GM19455 (cell line): ENCODE measurements around the gene FAM20A.

Experiments
- ATAC-seq: cut with Tn5 transposase; IDR thresholded peaks from one replicate; pipeline ENCODE4 v1.9.1; 2021; ENCODE audit not compliant: unreplicated experiment

The FAM20A gene

GRCh38 chr17:68600931-68601564 lies at the start of gene FAM20A:
Gene FAM20A, minus strand, starts transcription at chr17:68601367. Its CDS starts 701 bp downstream, at chr17:68600666.
- ATAC-seq, result no peak

- ATAC-seq, result no peak
Measured at GRCh38 chr17:68649324-68649723, 48.2 kb upstream of the FAM20A start.

GRCh38 chr17:68646626-68647526 lies 45.7 kb upstream of the FAM20A start:
- no peak for ATAC-seq

- no peak for ATAC-seq
Measured at GRCh38 chr17:68642118-68642412, 40.9 kb upstream of the FAM20A start.

DNA sequence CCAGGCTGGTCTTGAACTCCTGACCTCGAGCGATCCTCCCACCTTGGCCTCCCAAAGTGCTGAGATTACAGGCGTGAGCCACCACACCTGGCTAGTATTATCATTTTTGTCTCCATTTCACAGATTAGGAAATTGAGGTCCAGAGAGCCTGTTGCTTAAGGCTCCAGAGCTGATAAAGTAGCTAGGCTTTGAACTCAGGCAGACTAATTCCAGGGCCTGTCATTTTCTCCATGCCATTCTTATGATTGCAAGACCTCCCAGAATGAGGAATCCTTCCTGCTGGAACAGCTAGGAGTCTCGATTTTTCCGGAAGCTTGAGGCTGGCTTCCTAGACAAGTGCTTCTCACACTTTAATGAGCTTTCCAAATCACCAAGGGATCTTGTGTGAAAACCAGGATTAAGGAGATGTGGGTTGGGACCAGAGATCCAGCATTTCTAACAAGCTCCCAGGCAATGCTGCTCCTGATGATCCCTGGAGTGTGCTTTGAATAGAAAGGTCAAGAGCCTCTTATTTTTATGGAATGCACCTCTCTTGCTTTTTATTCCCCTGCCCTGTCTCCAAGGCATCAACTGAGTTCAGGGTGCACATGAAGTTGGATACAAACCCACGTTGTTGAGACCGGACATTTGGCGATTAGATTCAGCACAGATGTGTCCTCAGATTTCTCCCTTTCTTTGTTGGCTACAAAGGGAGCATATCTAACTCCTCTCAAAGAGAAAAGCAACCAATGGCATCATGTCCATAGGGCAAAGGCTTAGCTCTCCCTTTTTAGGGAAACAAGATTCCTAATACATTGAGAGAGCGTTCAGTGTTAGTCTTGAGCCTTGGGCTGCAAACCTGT lies 40.3 kb upstream of the FAM20A start:
- ATAC-seq, result no peak

GRCh38 chr17:68640242-68640989 lies 39.2 kb upstream of the FAM20A start:
- no peak for ATAC-seq

DNA sequence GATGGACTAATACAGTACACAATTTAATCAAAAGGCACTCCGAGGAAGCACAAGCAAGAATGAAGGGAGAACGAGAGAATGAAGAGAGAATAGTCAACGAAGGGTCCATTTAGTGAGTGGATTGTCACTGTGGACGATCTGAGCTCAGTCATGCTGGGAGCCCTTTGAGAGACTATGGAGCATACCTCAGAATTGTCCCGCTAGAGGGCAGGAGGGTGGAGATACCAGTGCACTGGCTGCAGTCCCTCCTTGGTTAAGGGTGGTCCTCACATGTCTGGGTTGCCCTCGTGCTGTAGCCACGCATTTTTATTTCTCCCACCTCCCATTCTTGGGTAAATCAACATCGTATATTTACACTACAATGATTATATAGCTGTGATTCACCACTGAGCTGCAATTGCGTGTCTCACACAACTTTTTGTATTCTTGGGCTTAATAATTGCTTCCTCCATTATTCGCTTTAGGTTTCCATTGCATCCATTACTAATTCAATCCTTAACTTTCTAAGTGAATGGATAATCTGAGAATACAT lies 33.2 kb upstream of the FAM20A start:
- no peak for ATAC-seq

DNA sequence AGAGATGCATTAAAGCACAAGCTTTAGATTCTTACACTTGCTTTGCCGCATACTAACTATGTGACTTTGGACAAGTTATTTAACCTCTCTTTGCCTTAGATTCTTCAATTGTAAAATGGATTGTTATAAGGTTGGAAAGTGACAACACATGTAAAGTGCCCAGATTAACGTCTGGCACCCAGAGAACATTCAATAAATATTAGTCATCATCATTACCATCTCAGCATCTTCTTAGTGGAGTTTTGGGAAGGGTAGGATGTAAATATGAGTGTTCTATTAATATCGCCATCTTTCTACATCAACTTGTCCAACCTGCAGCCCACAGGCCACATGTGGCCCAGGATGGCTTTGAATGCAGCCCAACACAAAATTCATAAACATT lies 27.4 kb upstream of the FAM20A start:
- no peak for ATAC-seq

- no peak for ATAC-seq
Measured at GRCh38 chr17:68627956-68628575, 26.9 kb upstream of the FAM20A start.

- ATAC-seq, result no peak
Measured at GRCh38 chr17:68624381-68624780, 23.2 kb upstream of the FAM20A start.

GRCh38 chr17:68623811-68624210 lies 22.6 kb upstream of the FAM20A start:
- ATAC-seq, result no peak

DNA sequence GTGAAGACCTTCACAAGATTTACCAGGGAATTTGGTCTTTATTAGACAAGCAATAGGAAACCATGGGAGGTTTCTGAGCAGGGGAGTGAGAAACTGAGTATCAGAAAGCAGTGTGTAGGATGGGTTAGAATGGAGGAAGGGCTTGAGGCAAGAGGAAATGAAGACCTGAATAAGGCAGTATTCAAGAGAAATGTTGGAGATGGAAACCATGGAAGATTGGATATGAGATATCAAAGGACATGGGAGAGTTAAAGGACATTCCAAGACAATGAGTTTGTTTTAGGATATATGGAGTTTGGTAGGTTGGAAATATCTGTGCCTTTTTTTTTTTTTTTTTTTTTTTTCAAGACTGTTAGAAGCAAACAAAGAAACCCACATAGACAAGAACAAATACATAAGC lies 21.3 kb upstream of the FAM20A start:
- no peak for ATAC-seq

DNA sequence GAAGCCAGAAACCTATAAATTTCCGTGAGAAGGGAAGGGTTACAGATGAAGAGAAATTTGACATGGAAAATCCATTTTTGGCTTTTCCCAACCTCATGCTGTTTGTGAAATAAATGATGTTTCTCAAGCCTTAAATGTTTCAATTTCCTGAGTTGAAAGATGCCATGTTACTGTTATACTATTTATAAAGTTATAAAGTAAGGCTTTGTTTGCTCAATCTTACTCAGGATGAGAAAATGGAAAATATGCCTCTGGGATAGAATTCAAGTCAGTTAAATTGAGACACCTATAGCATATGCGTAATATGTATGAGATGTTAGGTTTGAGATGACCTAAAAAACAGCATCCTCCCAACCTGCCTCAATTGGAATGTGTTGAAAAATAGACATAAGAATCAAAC lies 19.9 kb upstream of the FAM20A start:
- ATAC-seq, result no peak

GRCh38 chr17:68616334-68616733 lies 15.2 kb upstream of the FAM20A start:
- no peak for ATAC-seq

DNA sequence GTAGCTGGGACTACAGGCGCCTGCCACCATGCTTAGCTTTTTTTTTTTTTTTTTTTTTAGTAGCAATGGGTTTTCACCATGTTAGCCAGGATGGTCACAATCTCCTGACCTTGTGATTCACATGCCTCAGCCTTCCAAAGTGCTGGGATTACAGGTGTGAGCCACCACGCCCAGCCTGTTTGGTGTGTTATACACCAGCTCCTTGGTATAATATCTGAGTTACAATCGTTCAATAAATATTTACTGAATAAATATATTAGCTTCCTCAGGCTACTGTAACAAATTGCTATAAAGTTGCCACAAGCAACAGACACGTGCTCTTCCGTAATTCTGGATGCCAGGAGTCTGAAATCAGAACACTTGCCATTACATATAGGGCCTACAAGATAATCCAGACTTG lies 13.6 kb upstream of the FAM20A start:
- ATAC-seq, result no peak

GRCh38 chr17:68613739-68614298 lies 12.7 kb upstream of the FAM20A start:
- no peak for ATAC-seq

DNA sequence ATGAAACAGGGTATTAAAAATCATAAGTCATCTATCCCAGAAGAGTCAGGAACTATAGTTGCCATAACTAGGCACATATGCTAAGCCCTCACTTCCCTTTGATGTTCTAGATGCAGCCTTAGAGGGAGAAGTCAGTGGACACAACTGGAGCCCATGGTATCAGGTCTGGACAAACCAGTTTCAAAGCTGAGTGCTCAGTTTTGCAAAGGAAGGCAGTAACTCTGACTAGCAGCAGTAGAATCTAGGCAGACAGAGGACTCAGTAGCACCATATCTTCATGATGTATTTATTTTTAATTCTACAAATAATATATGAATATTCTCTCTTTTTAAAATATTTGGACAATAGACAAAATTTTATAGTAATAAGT lies 11.7 kb upstream of the FAM20A start:
- no peak for ATAC-seq

DNA sequence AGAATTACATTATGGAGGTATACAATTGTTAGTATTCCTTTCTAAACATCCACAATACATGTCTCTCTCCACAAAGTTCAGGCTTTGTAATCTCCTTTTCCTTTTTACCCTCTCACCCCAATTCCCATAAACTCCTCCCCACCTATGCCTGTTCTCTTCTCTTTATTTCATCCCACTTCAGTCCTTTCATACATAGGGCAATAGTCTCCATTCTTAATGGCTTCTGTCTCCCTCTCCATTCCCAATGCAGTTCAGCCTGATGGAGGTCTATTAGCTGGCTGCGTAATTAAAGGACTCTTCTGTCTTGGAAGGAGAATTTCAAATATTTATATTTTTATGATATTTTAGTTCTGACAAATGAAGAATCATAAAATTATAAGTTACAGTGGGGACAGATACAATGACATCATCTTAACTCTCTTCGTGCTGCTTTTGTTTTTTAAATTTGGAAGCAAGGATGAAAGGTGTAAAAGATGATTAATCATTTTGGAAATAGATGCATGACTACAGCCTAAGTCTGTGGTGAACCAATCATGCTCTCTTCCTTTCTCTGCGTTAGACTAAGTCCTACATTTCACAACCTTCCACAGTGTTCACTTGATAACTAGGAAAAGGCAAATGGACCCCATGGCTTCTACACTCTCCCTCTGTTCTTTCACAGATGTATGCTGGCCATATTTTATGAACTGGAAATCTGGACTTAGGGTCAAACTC lies 11.2 kb upstream of the FAM20A start:
- no peak for ATAC-seq
